Brain microvascular endothelial cell (primary cell): ENCODE results near the gene MICAL2.

Source experiments
- DNase-seq: peaks from one replicate; pipeline ENCODE4 v3.0.0-alpha.2; 2020
- H3K27ac ChIP-seq: fragments of 250-450 bp; sonication (Bioruptor Pico); 2 replicates; pipeline ENCODE4 v1.5.1; 2020; ENCODE audit warnings: mild to moderate bottlenecking, moderate library complexity
- H3K27me3 ChIP-seq: fragments of 250-450 bp; sonication (Bioruptor Pico); replicated peaks from 2 replicates; pipeline ENCODE4 v1.5.1; 2020; ENCODE audit warnings: mild to moderate bottlenecking
- H3K36me3 ChIP-seq: fragments of 250-450 bp; sonication (Bioruptor Pico); replicated peaks from 2 replicates; pipeline ENCODE4 v1.5.1; 2020; ENCODE audit warnings: mild to moderate bottlenecking
- H3K4me3 ChIP-seq: 2 replicates; pipeline ENCODE4 v1.5.1; 2011; ENCODE audit warnings: low read depth, mild to moderate bottlenecking, control low read depth, low read length, moderate library complexity
- in situ Hi-C: cut with HindIII; loops from 2 replicates; pipeline ENCODE4 v1.10.0; 2017; ENCODE audit warnings: low sequenced_read_pairs, low pct_ligation_motif_present
- TF ChIP-seq, protein P1 (sequence below): IDR thresholded peaks from 2 replicates; pipeline ENCODE4 v1.5.1; 2011; ENCODE audit warnings: low read depth, mild to moderate bottlenecking, moderate library complexity, low read length, control low read depth, inconsistent platforms; ENCODE audit errors: missing control alignments

Gene MICAL2

DNA sequence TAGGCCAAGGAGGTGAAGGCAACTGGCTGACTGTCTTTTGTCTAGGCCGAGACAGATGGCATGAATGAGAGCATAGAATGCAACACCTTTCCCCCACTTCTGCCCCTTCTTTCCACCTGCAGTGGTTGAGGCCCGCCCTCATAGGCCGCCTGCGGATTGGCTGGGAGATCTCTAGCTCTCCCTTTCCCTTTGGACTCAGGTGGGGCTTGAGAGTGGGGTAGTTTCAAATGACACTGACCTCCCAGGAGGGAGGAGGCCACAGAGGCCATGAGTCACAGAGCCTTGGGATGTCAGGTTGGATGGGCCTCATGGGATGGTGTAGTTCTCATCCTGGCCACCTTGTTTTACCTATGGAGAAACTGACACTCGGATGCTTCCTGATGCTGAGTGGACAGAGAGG lies 9.1 kb downstream of the MICAL2 start:
- Histone ChIP-seq H3K36me3 (peaks cover 84% of the 10 kb centered on the region), H3K27me3 (no peaks in the 10 kb centered on the region), H3K27ac (peak overlapping the region; percentile 60), H3K4me3 (no peak overlapping the region)
- DNase-seq = no peak
- TF ChIP-seq, protein P1, sequence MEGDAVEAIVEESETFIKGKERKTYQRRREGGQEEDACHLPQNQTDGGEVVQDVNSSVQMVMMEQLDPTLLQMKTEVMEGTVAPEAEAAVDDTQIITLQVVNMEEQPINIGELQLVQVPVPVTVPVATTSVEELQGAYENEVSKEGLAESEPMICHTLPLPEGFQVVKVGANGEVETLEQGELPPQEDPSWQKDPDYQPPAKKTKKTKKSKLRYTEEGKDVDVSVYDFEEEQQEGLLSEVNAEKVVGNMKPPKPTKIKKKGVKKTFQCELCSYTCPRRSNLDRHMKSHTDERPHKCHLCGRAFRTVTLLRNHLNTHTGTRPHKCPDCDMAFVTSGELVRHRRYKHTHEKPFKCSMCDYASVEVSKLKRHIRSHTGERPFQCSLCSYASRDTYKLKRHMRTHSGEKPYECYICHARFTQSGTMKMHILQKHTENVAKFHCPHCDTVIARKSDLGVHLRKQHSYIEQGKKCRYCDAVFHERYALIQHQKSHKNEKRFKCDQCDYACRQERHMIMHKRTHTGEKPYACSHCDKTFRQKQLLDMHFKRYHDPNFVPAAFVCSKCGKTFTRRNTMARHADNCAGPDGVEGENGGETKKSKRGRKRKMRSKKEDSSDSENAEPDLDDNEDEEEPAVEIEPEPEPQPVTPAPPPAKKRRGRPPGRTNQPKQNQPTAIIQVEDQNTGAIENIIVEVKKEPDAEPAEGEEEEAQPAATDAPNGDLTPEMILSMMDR = no peak
- in situ Hi-C loops = no loop called here

DNA sequence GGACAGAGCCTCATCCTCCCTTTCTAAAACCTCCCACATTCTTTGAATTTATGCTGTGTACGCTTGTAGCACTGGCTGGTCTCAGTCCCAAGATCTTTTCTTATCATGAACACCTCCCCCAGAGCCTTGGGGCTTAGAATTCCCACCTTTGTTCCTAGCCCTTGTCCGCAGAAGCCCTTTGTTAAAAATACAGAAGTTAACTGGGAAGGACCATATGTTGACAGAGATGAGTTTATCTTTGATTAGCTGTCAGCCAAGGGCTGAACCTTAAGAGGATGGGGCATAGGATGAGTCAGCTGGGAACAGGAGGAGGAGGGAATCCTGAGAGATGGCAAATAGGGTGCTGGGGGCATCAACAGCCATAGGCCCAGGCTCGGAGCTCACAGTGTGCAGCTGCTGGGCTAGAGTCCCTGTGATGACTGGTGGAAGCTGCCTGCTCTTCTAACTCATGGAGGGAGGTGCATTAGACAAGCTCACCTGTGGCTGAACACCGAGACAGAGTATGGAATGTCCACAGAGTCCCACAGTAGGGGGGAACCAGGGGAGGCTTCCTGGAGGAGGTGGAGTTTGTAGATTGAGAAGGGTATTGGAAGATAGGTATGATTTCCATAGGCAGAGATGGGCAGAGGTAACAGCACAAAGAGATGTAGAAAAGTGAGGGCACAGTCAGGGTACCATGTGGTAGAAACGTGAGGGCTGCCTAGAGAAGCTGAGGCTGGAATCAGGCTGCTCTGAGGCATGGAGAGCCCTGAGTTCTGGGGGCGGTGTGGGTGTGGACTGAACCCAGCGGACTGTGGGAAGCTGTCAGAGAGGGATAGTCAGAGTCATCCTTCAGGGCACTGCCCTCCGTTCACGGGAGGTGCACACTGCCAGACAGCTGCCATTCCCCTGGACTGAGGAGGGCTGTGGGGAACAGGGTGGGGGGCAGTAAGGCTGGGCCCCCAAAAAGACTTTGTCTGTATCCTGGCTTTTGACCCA lies 9.9 kb downstream of the MICAL2 start:
- TF ChIP-seq, protein P1 = no peak
- Histone ChIP-seq H3K36me3 (peaks cover 84% of the 10 kb centered on the region), H3K4me3 (no peak overlapping the region), H3K27me3 (no peaks in the 10 kb centered on the region), H3K27ac (peak overlapping the region; percentile 60)
- no peak for DNase-seq
- in situ Hi-C loops = no loop called here

DNA sequence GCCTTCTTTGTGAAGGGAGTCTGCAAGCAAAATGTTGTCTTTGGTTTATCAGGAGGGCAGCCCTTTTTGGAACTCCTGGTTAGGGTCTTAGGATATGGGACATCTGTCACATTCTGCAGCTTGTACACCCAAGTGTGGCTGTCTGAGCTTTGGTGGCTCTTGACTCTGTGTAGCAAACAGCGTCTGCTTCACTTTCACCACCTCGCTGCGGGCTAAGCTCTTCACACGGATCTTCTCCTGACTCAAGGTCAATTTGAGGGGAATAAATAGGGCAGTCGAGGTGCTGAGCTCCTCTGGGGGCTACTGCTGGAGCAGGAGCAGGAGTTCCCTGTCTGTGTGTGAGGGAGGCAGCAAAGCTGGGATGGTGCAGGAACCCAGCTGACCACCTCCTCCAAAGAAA lies 10.6 kb downstream of the MICAL2 start:
- in situ Hi-C loops = no loop called here
- Histone ChIP-seq H3K36me3 (peaks cover 87% of the 10 kb centered on the region), H3K27ac (peak overlapping the region; percentile 60), H3K27me3 (no peaks in the 10 kb centered on the region), H3K4me3 (no peak overlapping the region)
- DNase-seq = no peak
- TF ChIP-seq, protein P1 = no peak

DNA sequence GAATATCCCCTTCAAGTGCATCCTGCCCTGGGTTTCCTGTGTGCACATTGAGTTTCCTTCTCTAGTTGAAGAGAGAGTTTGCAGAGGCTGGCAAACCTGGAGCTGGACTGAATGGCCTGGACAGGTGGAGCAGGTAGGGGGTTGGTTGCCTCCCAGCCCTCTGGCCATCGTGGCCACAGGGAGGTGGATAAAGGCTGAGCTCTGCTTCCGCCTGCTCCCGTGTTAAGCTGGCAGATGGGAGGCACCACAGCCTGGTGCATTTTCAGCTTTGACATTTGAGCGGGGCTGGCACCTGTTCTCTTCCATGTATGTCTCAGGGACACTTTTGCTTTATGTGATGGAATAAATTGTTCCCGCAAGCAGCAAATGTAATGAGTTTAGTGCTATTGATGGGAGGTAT lies 11.1 kb downstream of the MICAL2 start:
- H3K36me3 ChIP-seq = peaks cover 88% of the 10 kb centered on the region

DNA sequence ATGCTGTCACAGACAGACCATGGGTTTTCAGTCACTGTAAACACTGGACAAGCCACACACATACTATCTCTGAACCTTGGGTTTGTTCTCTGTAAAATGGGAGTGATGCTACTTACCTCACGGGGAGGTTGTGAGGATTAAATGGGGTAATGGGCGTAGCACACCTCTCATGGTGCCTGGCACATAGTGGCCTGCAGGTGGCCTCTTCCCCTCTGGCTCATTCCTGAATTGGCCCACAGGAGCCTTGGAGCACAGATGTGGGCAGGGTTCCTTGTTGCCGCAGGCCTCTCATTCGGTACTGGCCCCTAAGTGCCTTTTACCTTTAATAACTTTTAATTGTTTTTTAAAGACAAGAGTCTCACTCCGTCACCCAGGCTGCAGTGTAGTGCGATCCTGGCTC lies 11.7 kb downstream of the MICAL2 start:
- Histone ChIP-seq H3K27me3 (no peaks in the 10 kb centered on the region), H3K27ac (no peak overlapping the region), H3K36me3 (peaks cover 83% of the 10 kb centered on the region), H3K4me3 (no peak overlapping the region)
- TF ChIP-seq, protein P1 = peak; percentile 69
- in situ Hi-C loops = no loop called here
- no peak for DNase-seq

More for the DNA sequence above, 11.1 kb downstream of the MICAL2 start:
- in situ Hi-C loops = no loop called here
- no peak overlapping the region for H3K27ac ChIP-seq
- no peak for DNase-seq
- no peak overlapping the region for H3K4me3 ChIP-seq
- TF ChIP-seq, protein P1 = no peak
- H3K27me3 ChIP-seq = no peaks in the 10 kb centered on the region
